ENCODE results near the gene NDUFAF7.
"Not testable (repeated sequence)": the region's sequence is repeated elsewhere in the genome, so short reads cannot be mapped to it uniquely, and the experiment has no call there.

The NDUFAF7 gene

DNA sequence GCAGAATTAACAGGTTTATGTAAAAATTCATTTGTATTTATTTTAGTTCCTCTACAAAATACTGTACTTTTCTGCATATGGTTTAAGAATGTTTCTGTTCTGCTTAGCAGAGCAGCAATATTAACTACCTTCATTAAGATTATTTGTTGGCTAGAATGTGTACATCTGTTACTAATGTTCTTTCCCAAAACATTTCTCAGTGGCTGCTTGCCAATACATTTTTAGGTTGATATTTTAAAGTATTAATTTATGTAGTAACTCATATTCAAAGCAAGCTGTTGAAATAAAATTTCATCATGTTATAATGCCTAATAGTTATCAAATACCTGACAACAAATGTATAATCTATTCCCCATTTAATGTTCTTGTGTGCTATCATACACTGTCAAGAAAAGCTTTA is 52.9 kb downstream of the NDUFAF7 start:
- DNase-seq, result no peak

- no peak for DNase-seq
These were observed 56.5 kb downstream of the NDUFAF7 start for GRCh38 chr2:37287966-37288365.

GRCh38 chr2:37291680-37292079 is 60.2 kb downstream of the NDUFAF7 start:
- DNase-seq, result no peak

DNA sequence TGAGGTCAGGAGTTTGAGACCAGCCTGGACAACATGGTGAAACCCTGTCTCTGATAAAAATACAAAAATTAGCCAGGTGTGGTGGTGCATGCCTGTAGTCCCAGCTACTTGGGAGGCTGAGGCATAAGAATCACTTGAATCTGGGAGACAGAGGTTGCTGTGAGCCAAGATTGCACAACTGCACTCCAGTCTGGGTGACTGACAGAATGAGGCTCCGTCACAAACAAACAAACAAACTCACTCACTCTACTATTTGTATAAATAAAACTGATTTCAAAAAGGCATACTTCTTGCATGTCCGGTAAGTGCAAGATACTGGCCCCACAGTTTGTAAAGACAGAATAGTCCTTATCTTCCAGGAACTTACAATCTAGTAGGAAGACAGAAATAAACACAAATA is 63.4 kb downstream of the NDUFAF7 start:
- not testable (repeated sequence) for DNase-seq

- DNase-seq, result no peak
These were observed 64.1 kb downstream of the NDUFAF7 start for GRCh38 chr2:37295469-37296073.

GRCh38 chr2:37297632-37298031 is 66.2 kb downstream of the NDUFAF7 start:
- no peak for DNase-seq
